ENCODE results near the gene CAPRIN2.

Gene CAPRIN2

GRCh38 chr12:30700216-30700900 is 54.4 kb downstream of the CAPRIN2 start:
- no peak for DNase-seq
- Mint-ChIP-seq H3K27me3 (peaks cover 5% of the 10 kb centered on the region), H3K9me3 (no peaks in the 10 kb centered on the region), H3K4me3 (no peak overlapping the region), H3K36me3 (peaks cover 1% of the 10 kb centered on the region), H3K4me1 (peaks cover 7% of the 10 kb centered on the region), H3K27ac (no peak overlapping the region)
- CTCF ChIA-PET: interaction anchor here (1.1 kb wide), 1 partner anchor 10 kb away, joined by 3 read pairs; no protein-coding TSS in a partner anchor

DNA sequence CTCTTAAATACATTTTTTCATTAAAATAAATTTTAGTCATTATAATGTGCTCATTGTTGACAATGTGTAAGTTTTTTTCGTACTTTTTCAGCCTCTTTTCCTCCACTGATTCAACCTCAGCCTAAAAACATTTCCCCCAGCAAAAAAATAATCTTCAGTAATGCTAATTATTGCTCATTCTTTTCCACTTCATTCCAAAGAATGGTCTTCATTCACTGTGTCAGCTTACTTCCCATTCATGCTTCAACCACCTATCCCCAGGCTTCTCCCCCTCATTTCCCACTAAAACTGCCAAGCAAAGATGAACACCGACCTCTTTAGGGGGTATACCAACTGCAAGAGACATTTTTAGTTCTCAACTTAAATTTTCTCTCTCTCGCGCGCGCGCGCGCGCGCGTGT is 56.4 kb downstream of the CAPRIN2 start:
- peaks cover 22% of the 10 kb centered on the region for H3K4me1 Mint-ChIP-seq
- no peak overlapping the region for H3K4me3 Mint-ChIP-seq
- peaks cover 5% of the 10 kb centered on the region for H3K27me3 Mint-ChIP-seq
- CTCF ChIA-PET: no interaction called here
- no peak for DNase-seq
- no peak overlapping the region for H3K27ac Mint-ChIP-seq
- peaks cover 1% of the 10 kb centered on the region for H3K36me3 Mint-ChIP-seq
- no peaks in the 10 kb centered on the region for H3K9me3 Mint-ChIP-seq

DNA sequence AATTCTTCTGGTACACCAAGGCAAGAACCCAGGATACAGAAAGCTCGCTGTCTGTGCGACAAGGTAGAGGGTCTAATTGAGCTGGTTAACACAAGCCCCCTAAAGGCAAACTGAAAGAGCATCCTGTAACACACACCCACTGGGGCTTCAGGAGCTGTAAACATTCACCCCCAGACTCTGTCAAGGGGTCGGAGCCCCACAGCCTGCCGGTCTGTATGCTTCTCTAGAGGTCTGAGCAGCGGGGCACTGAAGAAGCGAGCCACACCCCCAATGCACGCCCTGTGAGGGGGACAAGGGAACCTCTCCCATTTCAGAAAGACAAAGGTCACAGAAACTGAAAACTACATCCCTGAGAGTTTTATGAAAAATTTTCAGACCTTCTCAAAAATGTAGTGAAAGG is 57.8 kb downstream of the CAPRIN2 start:
- no peaks in the 10 kb centered on the region for H3K9me3 Mint-ChIP-seq
- peaks cover 5% of the 10 kb centered on the region for H3K36me3 Mint-ChIP-seq
- peaks cover 30% of the 10 kb centered on the region for H3K4me1 Mint-ChIP-seq
- DNase-seq: no peak
- no peak overlapping the region for H3K27ac Mint-ChIP-seq
- CTCF ChIA-PET: no interaction called here
- peaks cover 5% of the 10 kb centered on the region for H3K27me3 Mint-ChIP-seq
- no peak overlapping the region for H3K4me3 Mint-ChIP-seq

GRCh38 chr12:30696486-30696885 is 58.3 kb downstream of the CAPRIN2 start:
- H3K27ac Mint-ChIP-seq: peak overlapping the region; percentile 89
- peaks cover 30% of the 10 kb centered on the region for H3K4me1 Mint-ChIP-seq
- CTCF ChIA-PET: interaction anchor here (1.1 kb wide), 1 partner anchor 28 kb away, joined by 3 read pairs; no protein-coding TSS in a partner anchor
- peaks cover 5% of the 10 kb centered on the region for H3K36me3 Mint-ChIP-seq
- H3K9me3 Mint-ChIP-seq: no peaks in the 10 kb centered on the region
- no peak for DNase-seq
- H3K4me3 Mint-ChIP-seq: peak overlapping the region; percentile 98
- peaks cover 5% of the 10 kb centered on the region for H3K27me3 Mint-ChIP-seq

- Mint-ChIP-seq H3K4me3 (peak overlapping the region; percentile 98), H3K9me3 (no peaks in the 10 kb centered on the region), H3K27me3 (peaks cover 5% of the 10 kb centered on the region), H3K27ac (peak overlapping the region; percentile 89), H3K36me3 (peaks cover 5% of the 10 kb centered on the region), H3K4me1 (peaks cover 32% of the 10 kb centered on the region)
- CTCF ChIA-PET: interaction anchor here (0.7 to 1.1 kb wide), 2 partner anchors 29 to 376 kb away, joined by 3 read pairs; no protein-coding TSS in a partner anchor
- DNase-seq: no peak
These were observed 58.7 kb downstream of the CAPRIN2 start for GRCh38 chr12:30696103-30696408.

DNA sequence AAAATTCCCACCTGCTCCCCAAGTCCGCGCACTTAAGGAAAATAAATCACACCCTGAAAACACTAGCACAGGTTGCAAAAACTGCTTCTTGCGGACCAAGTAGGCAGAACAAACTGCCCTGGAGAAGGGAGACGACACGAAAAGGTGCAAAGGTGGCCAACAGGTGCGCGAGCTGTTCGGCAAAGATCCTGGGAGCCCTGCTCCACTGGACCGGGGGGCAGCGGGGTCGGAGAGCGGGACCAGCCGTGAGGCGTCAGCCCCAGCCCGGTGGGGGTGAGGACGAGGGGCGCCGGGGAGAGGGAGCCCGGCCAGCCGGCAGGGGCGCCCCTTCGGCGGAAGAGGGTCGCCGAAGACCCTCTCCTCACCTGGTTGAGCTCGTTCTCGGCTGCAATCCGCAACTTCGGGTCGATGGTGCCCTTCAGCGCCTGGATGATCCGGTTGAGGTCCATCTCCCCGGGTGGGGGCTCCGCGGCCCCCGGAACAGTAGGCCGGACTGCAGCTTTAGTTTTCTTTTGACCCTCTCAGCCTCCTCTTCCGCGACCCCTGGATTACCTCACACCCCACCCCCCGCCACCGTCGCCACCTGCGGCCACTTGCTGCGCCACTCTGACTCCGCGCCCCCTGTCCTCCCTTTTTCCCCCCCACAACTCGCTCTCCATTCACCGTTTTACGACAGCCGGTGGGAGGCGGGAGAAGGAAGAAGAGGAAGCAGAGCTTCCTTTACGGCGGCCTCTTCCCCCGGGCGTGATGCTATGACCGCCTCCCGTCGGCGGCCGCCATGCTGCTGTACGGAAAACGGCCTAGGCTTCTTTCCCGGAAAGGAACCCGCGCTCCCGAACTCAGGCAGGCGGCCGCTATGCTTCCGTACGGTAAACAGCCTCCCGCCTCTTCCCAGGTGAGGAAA is 59.3 kb downstream of the CAPRIN2 start, which contains the start of gene IPO8:
Gene IPO8 (minus strand): TSS at position 671 of the 904 bp plus-strand sequence. CDS start 222 bp downstream, at position 449.
- Mint-ChIP-seq H3K4me1 (peaks cover 34% of the 10 kb centered on the region), H3K36me3 (peaks cover 5% of the 10 kb centered on the region), H3K27ac (peak within 1 kb of the TSS; percentile 89), H3K9me3 (no peaks in the 10 kb centered on the region), H3K27me3 (peaks cover 5% of the 10 kb centered on the region), H3K4me3 (peak within 1 kb of the TSS; percentile 98)
- DNase-seq: peak; percentile 91
- CTCF ChIA-PET: interaction anchor here (0.7 to 1.1 kb wide), 3 partner anchors 29 to 539 kb away, joined by 3 read pairs; no protein-coding TSS in a partner anchor

- no peak for DNase-seq
- Mint-ChIP-seq H3K27ac (peak overlapping the region; percentile 74), H3K27me3 (peaks cover 5% of the 10 kb centered on the region), H3K4me1 (peaks cover 34% of the 10 kb centered on the region), H3K4me3 (peak overlapping the region; percentile 98), H3K9me3 (no peaks in the 10 kb centered on the region), H3K36me3 (peaks cover 5% of the 10 kb centered on the region)
- CTCF ChIA-PET: no interaction called here
These were observed 60.1 kb downstream of the CAPRIN2 start for GRCh38 chr12:30694412-30695198.

GRCh38 chr12:30692470-30692869 is 62.3 kb downstream of the CAPRIN2 start:
- Mint-ChIP-seq H3K36me3 (peaks cover 5% of the 10 kb centered on the region), H3K9me3 (no peaks in the 10 kb centered on the region), H3K4me3 (no peak overlapping the region), H3K27me3 (no peaks in the 10 kb centered on the region), H3K27ac (no peak overlapping the region), H3K4me1 (peaks cover 34% of the 10 kb centered on the region)
- CTCF ChIA-PET: no interaction called here
- no peak for DNase-seq

GRCh38 chr12:30691122-30691879 is 63.5 kb downstream of the CAPRIN2 start:
- peaks cover 32% of the 10 kb centered on the region for H3K4me1 Mint-ChIP-seq
- no peaks in the 10 kb centered on the region for H3K27me3 Mint-ChIP-seq
- H3K36me3 Mint-ChIP-seq: peaks cover 5% of the 10 kb centered on the region
- no peak for DNase-seq
- no peak overlapping the region for H3K4me3 Mint-ChIP-seq
- H3K27ac Mint-ChIP-seq: no peak overlapping the region
- H3K9me3 Mint-ChIP-seq: no peaks in the 10 kb centered on the region
- CTCF ChIA-PET: interaction anchor here (1.6 kb wide), 1 partner anchor 10 kb away, joined by 3 read pairs; no protein-coding TSS in a partner anchor

DNA sequence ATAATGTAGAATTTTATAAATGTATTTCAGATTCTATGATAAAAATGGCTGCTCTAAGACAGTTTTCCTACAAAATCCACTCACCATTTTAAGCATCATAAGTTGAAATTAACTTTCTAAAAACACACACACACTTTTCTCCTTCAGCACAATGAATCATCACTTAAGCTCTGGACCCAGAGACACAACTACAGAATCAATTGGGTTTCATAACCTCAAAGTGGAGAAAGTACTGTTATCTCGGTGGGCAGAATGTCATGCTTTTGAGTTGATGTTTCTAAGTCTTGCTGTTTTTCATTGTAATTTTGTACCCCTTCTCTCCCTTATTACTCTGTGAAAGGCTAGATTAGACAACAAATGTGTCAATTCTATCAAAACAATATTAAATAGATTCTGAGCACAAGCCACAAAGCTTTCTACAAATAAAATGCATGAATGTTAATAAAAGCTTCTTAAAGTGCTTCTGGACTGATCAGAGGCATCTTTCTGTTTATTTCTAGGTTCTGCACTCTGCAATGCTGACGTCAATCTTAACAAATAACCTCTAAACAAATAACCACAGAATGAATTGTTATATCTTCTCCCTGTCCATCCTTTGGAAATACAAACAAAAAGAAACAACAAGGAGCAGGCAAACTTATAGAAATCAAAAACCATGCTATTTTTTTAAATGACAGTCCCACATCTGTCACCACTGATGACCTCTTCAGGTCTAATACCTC is 67.3 kb downstream of the CAPRIN2 start:
- Mint-ChIP-seq H3K27ac (no peak overlapping the region), H3K36me3 (peaks cover 17% of the 10 kb centered on the region), H3K27me3 (no peaks in the 10 kb centered on the region), H3K9me3 (no peaks in the 10 kb centered on the region), H3K4me1 (peaks cover 4% of the 10 kb centered on the region), H3K4me3 (no peak overlapping the region)
- DNase-seq: no peak
- CTCF ChIA-PET: no interaction called here

- CTCF ChIA-PET: no interaction called here
- Mint-ChIP-seq H3K36me3 (peaks cover 48% of the 10 kb centered on the region), H3K4me1 (no peaks in the 10 kb centered on the region), H3K9me3 (no peaks in the 10 kb centered on the region), H3K27me3 (no peaks in the 10 kb centered on the region), H3K27ac (no peak overlapping the region), H3K4me3 (no peak overlapping the region)
- no peak for DNase-seq
These were observed 75.5 kb downstream of the CAPRIN2 start for GRCh38 chr12:30679241-30679640.

DNA sequence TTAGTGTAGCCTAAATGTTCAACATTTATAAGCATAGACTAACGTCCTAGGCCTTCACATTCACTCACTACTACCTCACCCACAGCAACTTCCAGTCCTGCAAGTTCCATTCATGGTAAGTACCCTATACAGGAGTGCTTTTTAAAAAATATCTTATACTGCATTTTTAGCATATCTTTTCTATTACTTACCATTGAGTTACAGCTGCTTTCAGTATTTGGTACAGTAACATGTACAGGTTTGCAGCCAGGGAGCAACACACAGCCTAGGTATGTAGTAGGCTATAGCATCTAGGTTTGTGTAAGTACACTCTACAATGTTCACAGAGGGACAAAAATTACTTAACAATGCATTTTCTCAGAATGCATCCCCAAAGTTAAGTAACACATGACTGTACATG is 76.5 kb downstream of the CAPRIN2 start:
- no peaks in the 10 kb centered on the region for H3K9me3 Mint-ChIP-seq
- H3K4me1 Mint-ChIP-seq: no peaks in the 10 kb centered on the region
- no peaks in the 10 kb centered on the region for H3K27me3 Mint-ChIP-seq
- H3K27ac Mint-ChIP-seq: no peak overlapping the region
- no peak overlapping the region for H3K4me3 Mint-ChIP-seq
- no peak for DNase-seq
- CTCF ChIA-PET: no interaction called here
- H3K36me3 Mint-ChIP-seq: peaks cover 41% of the 10 kb centered on the region

DNA sequence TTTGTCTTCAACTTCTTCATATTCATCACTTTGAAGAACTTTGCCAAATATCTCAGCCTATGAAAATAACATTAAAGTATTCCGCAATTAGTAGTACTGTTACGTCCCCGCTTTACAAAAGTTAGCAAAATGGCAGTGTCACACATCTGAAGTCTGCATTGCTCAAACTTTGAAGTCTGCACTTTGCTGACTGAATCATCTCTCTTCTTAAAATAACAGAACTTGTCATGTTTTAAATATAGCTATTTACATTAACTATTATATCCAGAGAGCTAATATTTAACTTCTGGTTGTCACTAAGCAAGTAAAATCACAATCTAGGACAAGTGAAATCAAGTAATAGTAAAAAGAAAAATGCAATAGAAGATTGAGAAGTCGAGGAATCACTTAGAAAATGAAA is 93.5 kb downstream of the CAPRIN2 start:
- peaks cover 24% of the 10 kb centered on the region for H3K36me3 Mint-ChIP-seq
- no peaks in the 10 kb centered on the region for H3K4me1 Mint-ChIP-seq
- no peak overlapping the region for H3K4me3 Mint-ChIP-seq
- H3K27ac Mint-ChIP-seq: no peak overlapping the region
- H3K27me3 Mint-ChIP-seq: no peaks in the 10 kb centered on the region
- CTCF ChIA-PET: no interaction called here
- H3K9me3 Mint-ChIP-seq: no peaks in the 10 kb centered on the region
- DNase-seq: no peak

Data from activated naive CD4-positive, alpha-beta T cell treated with anti-CD3 and anti-CD28 coated beads, Interleukin-2, amount 10 ng/mL, durations not matched to agents 7 days and 5 days (primary cell).